Keratinocyte (primary cell): ENCODE data around the gene TAP1. TPM values are rescaled to one million over a fixed set of nuclear protein-coding genes. Genes with fewer than 3 reads are reported as not detected.

Experiments used
- DNase-seq: peaks from one replicate; pipeline ENCODE4 v3.0.0-alpha.2; 2011; ENCODE audit warnings: low read depth, missing footprints, low spot score
- FAIRE-seq: peaks from 2 replicates; lab custom pipeline; 2011; peaks lifted over from hg19 to GRCh38; lab: Jason Lieb, UNC
- H2AFZ ChIP-seq: 2 replicates; pipeline ENCODE4 v1.6.0; 2012; ENCODE audit warnings: low read length, control low read depth, inconsistent platforms; ENCODE audit not compliant: control insufficient read depth
- H3K27ac ChIP-seq: 2 replicates; pipeline ENCODE4 v1.5.1; 2011; ENCODE audit warnings: low read length; ENCODE audit not compliant: control insufficient read depth, insufficient read depth
- H3K27me3 ChIP-seq: 3 replicates; pipeline ENCODE4 v1.6.0; 2011; ENCODE audit warnings: low read length; ENCODE audit not compliant: control insufficient read depth, insufficient read depth; ENCODE audit errors: extremely low read depth
- H3K36me3 ChIP-seq, 2 experiments: 2 replicates in 1 of 2; 3 replicates in 1 of 2; pipeline ENCODE4 v1.5.1; 2011; ENCODE audit warnings: low read length in 2 of 2, mild to moderate bottlenecking in 1 of 2; ENCODE audit not compliant: control insufficient read depth in 2 of 2, insufficient read depth in 2 of 2; ENCODE audit errors: extremely low read depth in 1 of 2
- H3K4me1 ChIP-seq: 3 replicates; pipeline ENCODE4 v1.5.1; 2011; ENCODE audit warnings: low read length; ENCODE audit not compliant: control insufficient read depth, insufficient read depth; ENCODE audit errors: extremely low read depth
- H3K4me2 ChIP-seq: 3 replicates; pipeline ENCODE4 v1.6.0; 2011; ENCODE audit warnings: low read depth, low read length; ENCODE audit not compliant: control insufficient read depth, insufficient read depth; ENCODE audit errors: extremely low read depth
- H3K4me3 ChIP-seq, 3 experiments: fragments of 200-600 bp in 1 of 3; sonication (generic) in 1 of 3; 2 replicates in 2 of 3; 3 replicates in 1 of 3; pipeline ENCODE4 v1.5.1; 2011 to 2016; ENCODE audit warnings: low read length in 3 of 3, mild to moderate bottlenecking in 3 of 3, control low read depth in 2 of 3, inconsistent platforms in 1 of 3, low read depth in 1 of 3, mixed read lengths in 1 of 3, mixed run types in 1 of 3, moderate library complexity in 1 of 3; ENCODE audit not compliant: control insufficient read depth in 2 of 3, insufficient read depth in 2 of 3; ENCODE audit errors: extremely low read depth in 1 of 3
- H3K79me2 ChIP-seq: 2 replicates; pipeline ENCODE4 v1.6.0; 2012; ENCODE audit warnings: low read length; ENCODE audit not compliant: control insufficient read depth, insufficient read depth
- H3K9ac ChIP-seq: 3 replicates; pipeline ENCODE4 v1.6.0; 2011; ENCODE audit warnings: low read length; ENCODE audit not compliant: control insufficient read depth, insufficient read depth; ENCODE audit errors: extremely low read depth
- H3K9me1 ChIP-seq: 3 replicates; pipeline ENCODE4 v1.6.0; 2011; ENCODE audit warnings: low read length; ENCODE audit not compliant: control insufficient read depth, insufficient read depth; ENCODE audit errors: extremely low read depth
- H3K9me3 ChIP-seq: 2 replicates; pipeline ENCODE4 v1.5.1; 2012; ENCODE audit warnings: low read depth, low read length; ENCODE audit not compliant: control insufficient read depth
- H4K20me1 ChIP-seq: 3 replicates; pipeline ENCODE4 v1.6.0; 2011; ENCODE audit warnings: low read length; ENCODE audit not compliant: control insufficient read depth, insufficient read depth; ENCODE audit errors: extremely low read depth
- CTCF ChIP-seq, 3 experiments: IDR thresholded peaks in 1 of 3; conservative IDR thresholded peaks in 1 of 3; optimal IDR thresholded peaks in 1 of 3; 2 replicates in 2 of 3; 3 replicates in 1 of 3; pipeline versions ENCODE3 to v1.5.1; 2011; ENCODE audit warnings: low read length in 3 of 3, mild to moderate bottlenecking in 3 of 3, moderate library complexity in 2 of 3, control low read depth in 1 of 3, inconsistent platforms in 1 of 3; ENCODE audit not compliant: insufficient read depth in 2 of 3; ENCODE audit errors: extremely low read depth in 1 of 3
- EZH2 ChIP-seq: IDR thresholded peaks from one replicate; pipeline ENCODE4 v1.6.1; 2012; ENCODE audit warnings: inconsistent platforms, mild to moderate bottlenecking, low read length, moderate library complexity
- dilution Hi-C: fragments of 300-500 bp; cut with MboI; formaldehyde crosslinking; loops from one replicate; pipeline ENCODE4 v1.7.0; 2020; ENCODE audit warnings: low sequenced_read_pairs; ENCODE audit not compliant: extremely low pct_ligation_motif_present
- polyA plus RNA-seq, 5 experiments: library from polyadenylated mRNA; depleted of rRNA in 3 of 5; stranded (reverse) in 3 of 5; stranded (forward) in 1 of 5; unstranded in 1 of 5; fragments of >200 nt; gene quantifications; 1 replicate in 1 of 5; 2 replicates in 3 of 5; 3 replicates in 1 of 5; pipeline versions ENCODE4 v1.2.1 to v1.2.3, GENCODE V29; 2011 to 2012; ENCODE audit warnings: missing spikeins in 2 of 5, low read depth in 1 of 5, low replicate concordance in 1 of 5

TAP1 gene
- polyA plus RNA-seq, 1 donor (not counting 4 experiments of a cell fraction or from before 2014, with no cell fraction given) = 56.1 TPM

- no peak overlapping the region for H2AFZ ChIP-seq
- H3K79me2 ChIP-seq = peaks cover 11% of the 10 kb centered on the region
- no peaks in the 10 kb centered on the region for H3K9me1 ChIP-seq
- H3K9ac ChIP-seq = no peak overlapping the region
- no peak for FAIRE-seq
- H3K4me1 ChIP-seq = peaks cover 33% of the 10 kb centered on the region
- no peaks in the 10 kb centered on the region for H3K9me3 ChIP-seq
- no peak overlapping the region for H3K27ac ChIP-seq
- no peak overlapping the region for H3K4me3 ChIP-seq
- TF ChIP-seq EZH2 (no peak), CTCF (optimal IDR thresholded peaks at IDR 0.05 in 1 of 3, IDR thresholded peaks at IDR 0.05 in 1 of 3, conservative IDR thresholded peaks at IDR 0.05 in 1 of 3; ENCODE audit: extremely low read depth in 1 of 3, insufficient read depth in 2 of 3, low read length in 3 of 3) (no peak)
- no peaks in the 10 kb centered on the region for H3K36me3 ChIP-seq
- dilution Hi-C loops = no loop called here
- H3K4me2 ChIP-seq = no peak overlapping the region
- H3K27me3 ChIP-seq = no peaks in the 10 kb centered on the region
- no peak for DNase-seq
- no peaks in the 10 kb centered on the region for H4K20me1 ChIP-seq
These were observed 3.8 kb upstream of the TAP1 start for GRCh38 chr6:32857156-32857891.

GRCh38 chr6:32855467-32856174 lies 2.1 kb upstream of the TAP1 start:
- Histone ChIP-seq H3K9me1 (no peaks in the 10 kb centered on the region), H3K36me3 (peaks cover 5% of the 10 kb centered on the region in 2 experiments), H4K20me1 (no peaks in the 10 kb centered on the region), H3K9ac (no peak overlapping the region), H3K9me3 (no peaks in the 10 kb centered on the region), H3K27ac (no peak overlapping the region), H3K79me2 (peaks cover 19% of the 10 kb centered on the region), H3K4me2 (peak overlapping the region; percentile 92), H2AFZ (no peak overlapping the region), H3K4me3 (no peak overlapping the region), H3K4me1 (peaks cover 26% of the 10 kb centered on the region), H3K27me3 (no peaks in the 10 kb centered on the region)
- dilution Hi-C loops = no loop called here
- no peak for DNase-seq
- no peak for FAIRE-seq
- TF ChIP-seq CTCF (optimal IDR thresholded peaks at IDR 0.05 in 1 of 3, IDR thresholded peaks at IDR 0.05 in 1 of 3, conservative IDR thresholded peaks at IDR 0.05 in 1 of 3; ENCODE audit: extremely low read depth in 1 of 3, insufficient read depth in 2 of 3, low read length in 3 of 3) (no peak), EZH2 (no peak)
